ENCODE measurements around the gene CTNNA3. TPM values are rescaled to one million over a fixed set of nuclear protein-coding genes. Genes with fewer than 3 reads are reported as not detected.

Gene CTNNA3
- total RNA-seq, 6 experiments from 2014 or later, result 0.19 to 3.6 (median 1.2) TPM

- no peak for TF ChIP-seq CTCF (IDR thresholded peaks at IDR 0.05)
- TF ChIP-seq POLR2A (IDR thresholded peaks at IDR 0.05), result no peak
- H3K4me3 ChIP-seq, result no peak overlapping the region
- no peaks in the 10 kb centered on the region for H3K27me3 ChIP-seq
- intact Hi-C loops (cut with DNase I), result no loop called here
- H3K27ac ChIP-seq, result no peak overlapping the region
- 59% methylated on average over 5 of the region's 5 CpGs for WGBS (ENCODE audit: insufficient coverage, low coverage, low lambda C conversion rate, missing lambda C conversion rate)
- H3K4me1 ChIP-seq, result no peaks in the 10 kb centered on the region
- H3K36me3 ChIP-seq, result no peaks in the 10 kb centered on the region
- no peaks in the 10 kb centered on the region for H3K9me3 ChIP-seq
- DNase-seq, result no peak
- ATAC-seq, result no peak
Observed at GRCh38 chr10:65931291-65932070, 1764.5 kb downstream of the CTNNA3 start.

- WGBS (ENCODE audit: insufficient coverage, low coverage, low lambda C conversion rate, missing lambda C conversion rate), result 13% methylated on average over 1 of the region's 1 CpG
- Histone ChIP-seq H3K4me3 (no peak overlapping the region), H3K27me3 (no peaks in the 10 kb centered on the region), H3K9me3 (no peaks in the 10 kb centered on the region), H3K36me3 (no peaks in the 10 kb centered on the region), H3K27ac (no peak overlapping the region), H3K4me1 (no peaks in the 10 kb centered on the region)
- intact Hi-C loops (cut with DNase I), result no loop called here
- peak in 3 of 4 donors; percentile 13 to 44 (median 31) for ATAC-seq
- TF ChIP-seq POLR2A (IDR thresholded peaks at IDR 0.05) (no peak), CTCF (IDR thresholded peaks at IDR 0.05) (no peak)
- no peak for DNase-seq
Observed at GRCh38 chr10:65911151-65911835, 1784.7 kb downstream of the CTNNA3 start.

- no peaks in the 10 kb centered on the region for H3K36me3 ChIP-seq
- DNase-seq (no peak), ATAC-seq (no peak)
- TF ChIP-seq CTCF (IDR thresholded peaks at IDR 0.05), result no peak
- H3K27me3 ChIP-seq, result no peaks in the 10 kb centered on the region
- H3K27ac ChIP-seq, result no peak overlapping the region
- no peak overlapping the region for H3K4me3 ChIP-seq
- no peaks in the 10 kb centered on the region for H3K9me3 ChIP-seq
- WGBS (ENCODE audit: insufficient coverage, low coverage, low lambda C conversion rate, missing lambda C conversion rate), result 50% methylated on average over 4 of the region's 4 CpGs
- intact Hi-C loops (cut with DNase I), result no loop called here
- no peaks in the 10 kb centered on the region for H3K4me1 ChIP-seq
Observed at GRCh38 chr10:65910209-65910608, 1785.8 kb downstream of the CTNNA3 start.

- Histone ChIP-seq H3K27me3 (no peaks in the 10 kb centered on the region), H3K9me3 (no peaks in the 10 kb centered on the region), H3K4me1 (no peaks in the 10 kb centered on the region), H3K36me3 (no peaks in the 10 kb centered on the region), H3K4me3 (no peak overlapping the region), H3K27ac (no peak overlapping the region)
- ATAC-seq, result no peak
- DNase-seq, result no peak
- WGBS (ENCODE audit: insufficient coverage, low coverage, low lambda C conversion rate, missing lambda C conversion rate), result no CpG with 5 or more reads among the region's 8 CpGs
- intact Hi-C loops (cut with DNase I), result no loop called here
- TF ChIP-seq CTCF (IDR thresholded peaks at IDR 0.05) (no peak), POLR2A (IDR thresholded peaks at IDR 0.05) (no peak)
Observed at GRCh38 chr10:65907199-65907712, 1788.7 kb downstream of the CTNNA3 start.

Measured in right lobe of liver (tissue), 6 donors.